Measurements from ENCODE around the gene LHX3. TPM values are rescaled to one million over a fixed set of nuclear protein-coding genes. Genes with fewer than 3 reads are reported as not detected.

Gene LHX3
- polyA plus RNA-seq, 1 of the 3 experiments (the other 2 are of a cell fraction) = not detected

DNA sequence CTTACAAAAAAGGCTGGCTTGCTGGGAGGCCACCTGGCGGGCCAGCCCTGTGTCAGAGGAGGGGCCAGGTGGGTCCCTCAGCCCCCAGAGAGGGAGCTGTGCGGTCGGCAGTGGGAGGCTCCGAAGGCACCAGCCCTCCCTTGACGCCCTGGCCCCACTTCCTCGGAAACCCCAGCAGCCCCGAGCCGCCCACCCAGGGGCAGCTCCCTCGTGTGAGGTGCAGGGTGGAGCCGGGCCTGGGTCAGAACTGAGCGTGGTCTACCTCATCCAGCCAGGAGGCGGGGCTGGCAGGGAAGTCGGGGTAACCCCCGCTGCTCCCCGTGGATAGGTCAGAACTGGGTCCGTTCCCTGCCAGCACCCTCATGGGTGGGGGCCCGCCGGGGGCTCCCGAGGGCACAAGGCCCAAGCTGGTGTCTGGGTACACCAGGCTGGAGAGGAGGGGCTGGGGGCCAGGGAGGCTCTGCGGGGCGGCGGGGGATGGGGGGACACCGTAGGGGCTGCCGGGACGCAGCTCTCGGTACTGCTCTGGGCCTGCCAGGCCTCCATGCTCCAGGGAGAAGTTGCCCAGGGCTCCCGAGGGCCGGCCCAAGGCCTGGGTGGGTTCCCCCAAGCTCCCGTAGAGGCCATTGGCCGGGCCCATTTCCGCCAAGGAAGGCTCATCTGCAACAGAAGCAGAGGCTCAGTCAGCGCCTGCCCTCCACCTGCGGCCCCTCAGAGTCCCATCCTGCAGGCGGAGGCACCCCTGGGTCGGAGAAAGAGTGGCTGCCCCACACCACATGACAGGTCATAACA lies 7.6 kb downstream of the LHX3 start:
- Histone ChIP-seq H4K20me1 (ENCODE audit: insufficient read depth) (peaks cover 19% of the 10 kb centered on the region), H3K4me3 (ENCODE audit: low read depth in 2 of 2, low read length in 1 of 2) (no peak overlapping the region), H3K9ac (no peak overlapping the region), H3K4me2 (no peak overlapping the region), H3F3A (replicated peaks; ENCODE audit: insufficient read depth) (no peaks in the 10 kb centered on the region), H3K27ac (ENCODE audit: low read depth in 2 of 2, low read length in 1 of 2) (no peak overlapping the region), H3K9me3 (no peaks in the 10 kb centered on the region), H3K27me3 (ENCODE audit: insufficient read depth) (peaks cover 89% of the 10 kb centered on the region), H3K36me3 (replicated peaks in 1 of 2; ENCODE audit: control insufficient read depth in 1 of 2, insufficient read depth in 2 of 2, low read length in 1 of 2) (no peaks in the 10 kb centered on the region), H3K79me2 (ENCODE audit: insufficient read depth) (no peaks in the 10 kb centered on the region), H3K9me2 (no peaks in the 10 kb centered on the region), H3K4me1 (ENCODE audit: control insufficient read depth in 1 of 2, insufficient read depth in 2 of 2, low read depth in 1 of 2, low read length in 1 of 2) (no peaks in the 10 kb centered on the region), H2AFZ (ENCODE audit: low read depth) (no peak overlapping the region)
- DNase-seq = no peak
- POLR2A ChIA-PET = no interaction called here
- CTCF ChIA-PET = interaction anchor here (1.0 to 2.1 kb wide), 6 partner anchors 11 to 85 kb away, joined by 3 to 8 read pairs (median 4); no protein-coding TSS in a partner anchor
- TF ChIP-seq, protein P1, sequence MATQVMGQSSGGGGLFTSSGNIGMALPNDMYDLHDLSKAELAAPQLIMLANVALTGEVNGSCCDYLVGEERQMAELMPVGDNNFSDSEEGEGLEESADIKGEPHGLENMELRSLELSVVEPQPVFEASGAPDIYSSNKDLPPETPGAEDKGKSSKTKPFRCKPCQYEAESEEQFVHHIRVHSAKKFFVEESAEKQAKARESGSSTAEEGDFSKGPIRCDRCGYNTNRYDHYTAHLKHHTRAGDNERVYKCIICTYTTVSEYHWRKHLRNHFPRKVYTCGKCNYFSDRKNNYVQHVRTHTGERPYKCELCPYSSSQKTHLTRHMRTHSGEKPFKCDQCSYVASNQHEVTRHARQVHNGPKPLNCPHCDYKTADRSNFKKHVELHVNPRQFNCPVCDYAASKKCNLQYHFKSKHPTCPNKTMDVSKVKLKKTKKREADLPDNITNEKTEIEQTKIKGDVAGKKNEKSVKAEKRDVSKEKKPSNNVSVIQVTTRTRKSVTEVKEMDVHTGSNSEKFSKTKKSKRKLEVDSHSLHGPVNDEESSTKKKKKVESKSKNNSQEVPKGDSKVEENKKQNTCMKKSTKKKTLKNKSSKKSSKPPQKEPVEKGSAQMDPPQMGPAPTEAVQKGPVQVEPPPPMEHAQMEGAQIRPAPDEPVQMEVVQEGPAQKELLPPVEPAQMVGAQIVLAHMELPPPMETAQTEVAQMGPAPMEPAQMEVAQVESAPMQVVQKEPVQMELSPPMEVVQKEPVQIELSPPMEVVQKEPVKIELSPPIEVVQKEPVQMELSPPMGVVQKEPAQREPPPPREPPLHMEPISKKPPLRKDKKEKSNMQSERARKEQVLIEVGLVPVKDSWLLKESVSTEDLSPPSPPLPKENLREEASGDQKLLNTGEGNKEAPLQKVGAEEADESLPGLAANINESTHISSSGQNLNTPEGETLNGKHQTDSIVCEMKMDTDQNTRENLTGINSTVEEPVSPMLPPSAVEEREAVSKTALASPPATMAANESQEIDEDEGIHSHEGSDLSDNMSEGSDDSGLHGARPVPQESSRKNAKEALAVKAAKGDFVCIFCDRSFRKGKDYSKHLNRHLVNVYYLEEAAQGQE (IDR thresholded peaks at IDR 0.05; ENCODE audit: low read depth, low read length) = no peak
- TF ChIP-seq, protein P2, sequence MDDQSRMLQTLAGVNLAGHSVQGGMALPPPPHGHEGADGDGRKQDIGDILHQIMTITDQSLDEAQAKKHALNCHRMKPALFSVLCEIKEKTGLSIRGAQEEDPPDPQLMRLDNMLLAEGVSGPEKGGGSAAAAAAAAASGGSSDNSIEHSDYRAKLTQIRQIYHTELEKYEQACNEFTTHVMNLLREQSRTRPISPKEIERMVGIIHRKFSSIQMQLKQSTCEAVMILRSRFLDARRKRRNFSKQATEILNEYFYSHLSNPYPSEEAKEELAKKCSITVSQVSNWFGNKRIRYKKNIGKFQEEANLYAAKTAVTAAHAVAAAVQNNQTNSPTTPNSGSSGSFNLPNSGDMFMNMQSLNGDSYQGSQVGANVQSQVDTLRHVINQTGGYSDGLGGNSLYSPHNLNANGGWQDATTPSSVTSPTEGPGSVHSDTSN (IDR thresholded peaks at IDR 0.05) = no peak
- TF ChIP-seq FOSL2 (IDR thresholded peaks at IDR 0.05; ENCODE audit: borderline replicate concordance, low read depth) = no peak
- no peak for TF ChIP-seq MEF2A (IDR thresholded peaks at IDR 0.05; ENCODE audit: borderline replicate concordance, low read depth)
- TF ChIP-seq, protein P3, sequence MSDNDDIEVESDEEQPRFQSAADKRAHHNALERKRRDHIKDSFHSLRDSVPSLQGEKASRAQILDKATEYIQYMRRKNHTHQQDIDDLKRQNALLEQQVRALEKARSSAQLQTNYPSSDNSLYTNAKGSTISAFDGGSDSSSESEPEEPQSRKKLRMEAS (IDR thresholded peaks at IDR 0.05; ENCODE audit: low read depth) = no peak
- no peak for TF ChIP-seq GABPA (IDR thresholded peaks at IDR 0.05; ENCODE audit: low read depth)
- no peak for TF ChIP-seq EP300 (IDR thresholded peaks at IDR 0.05; ENCODE audit: borderline replicate concordance in 1 of 2, low read depth in 1 of 2, low read length in 1 of 2)
- TF ChIP-seq, protein P4, sequence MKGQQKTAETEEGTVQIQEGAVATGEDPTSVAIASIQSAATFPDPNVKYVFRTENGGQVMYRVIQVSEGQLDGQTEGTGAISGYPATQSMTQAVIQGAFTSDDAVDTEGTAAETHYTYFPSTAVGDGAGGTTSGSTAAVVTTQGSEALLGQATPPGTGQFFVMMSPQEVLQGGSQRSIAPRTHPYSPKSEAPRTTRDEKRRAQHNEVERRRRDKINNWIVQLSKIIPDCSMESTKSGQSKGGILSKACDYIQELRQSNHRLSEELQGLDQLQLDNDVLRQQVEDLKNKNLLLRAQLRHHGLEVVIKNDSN (IDR thresholded peaks at IDR 0.05; ENCODE audit: borderline replicate concordance, low read depth) = no peak
- TF ChIP-seq FOXJ3 (CRISPR knock-in tag; IDR thresholded peaks at IDR 0.05) = no peak
- no peak for TF ChIP-seq MXI1 (IDR thresholded peaks at IDR 0.05; ENCODE audit: low read depth, low read length)
- TF ChIP-seq USF2 (IDR thresholded peaks at IDR 0.05; ENCODE audit: borderline replicate concordance, low read depth, low read length) = no peak
- no peak for TF ChIP-seq RCOR1 (IDR thresholded peaks at IDR 0.05; ENCODE audit: low read length)
- TF ChIP-seq RXRA (IDR thresholded peaks at IDR 0.05; ENCODE audit: borderline replicate concordance, low read depth) = no peak
- TF ChIP-seq POLR2AphosphoS5 (IDR thresholded peaks at IDR 0.05; ENCODE audit: low read depth, low read length) = no peak
- TF ChIP-seq RAD21 (IDR thresholded peaks at IDR 0.05; ENCODE audit: low read length) = no peak
- TF ChIP-seq ZBTB33 (IDR thresholded peaks at IDR 0.05; ENCODE audit: borderline replicate concordance, low read depth) = no peak
- TF ChIP-seq SIN3A (IDR thresholded peaks at IDR 0.05; ENCODE audit: borderline replicate concordance, low read depth, low read length) = no peak
- no peak for TF ChIP-seq YY1 (IDR thresholded peaks at IDR 0.05; ENCODE audit: low read depth)
- 22% methylated on average over 10 of the region's 35 CpGs for WGBS (ENCODE audit: low lambda C conversion rate)
